GM19043 (cell line): ENCODE measurements around the gene C16orf87.
A peak's percentile ranks its signal among the peaks of the same experiment; 100 is the strongest.
"Not testable (repeated sequence)": the region's sequence is repeated elsewhere in the genome, so short reads cannot be mapped to it uniquely, and the experiment has no call there.

Experiments
- ATAC-seq: cut with Tn5 transposase; IDR thresholded peaks from one replicate; pipeline ENCODE4 v1.9.1; 2021; ENCODE audit warnings: low read depth; ENCODE audit not compliant: unreplicated experiment

Gene C16orf87

DNA sequence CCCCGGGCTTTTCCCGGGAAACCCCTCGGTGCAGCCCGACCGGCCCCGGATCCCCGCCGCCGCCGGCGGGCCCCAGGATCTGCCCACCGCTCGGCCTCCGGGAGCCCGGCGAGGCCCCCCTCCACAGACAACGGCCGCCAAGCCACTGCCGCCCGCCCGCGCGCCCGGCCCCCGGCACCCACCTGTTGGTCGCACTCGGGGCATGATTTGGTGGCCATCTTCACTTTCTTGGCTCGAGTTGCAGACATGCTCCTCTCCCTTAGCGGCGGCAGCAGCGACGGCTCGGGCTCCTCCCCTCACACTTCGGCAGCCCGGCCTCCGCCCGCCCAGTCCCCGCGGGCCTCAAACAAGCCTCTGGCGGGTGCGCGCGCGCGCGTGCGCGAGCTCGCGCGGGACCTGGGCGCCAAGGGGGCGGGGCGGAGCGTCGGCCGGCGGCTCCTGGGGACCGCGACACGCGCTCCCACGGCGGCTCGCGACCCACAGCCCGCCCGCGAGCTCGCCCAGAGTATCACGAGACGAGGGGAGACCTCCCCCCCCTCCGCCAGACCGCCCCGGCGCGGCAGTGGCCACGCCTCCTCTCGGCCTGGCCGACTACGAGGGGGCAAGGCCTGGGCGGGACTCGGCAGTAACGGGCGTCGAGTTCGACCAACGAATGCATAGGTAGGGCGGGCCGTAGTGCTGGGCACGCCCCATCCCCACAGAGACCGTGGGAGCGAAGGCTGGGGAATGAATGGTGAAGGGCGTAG, at the start of gene C16orf87:
C16orf87 (minus strand) TSS at position 279 of the 746 bp plus-strand sequence; CDS start at position 248, 31 bp downstream.
- ATAC-seq, result peak; percentile 90

DNA sequence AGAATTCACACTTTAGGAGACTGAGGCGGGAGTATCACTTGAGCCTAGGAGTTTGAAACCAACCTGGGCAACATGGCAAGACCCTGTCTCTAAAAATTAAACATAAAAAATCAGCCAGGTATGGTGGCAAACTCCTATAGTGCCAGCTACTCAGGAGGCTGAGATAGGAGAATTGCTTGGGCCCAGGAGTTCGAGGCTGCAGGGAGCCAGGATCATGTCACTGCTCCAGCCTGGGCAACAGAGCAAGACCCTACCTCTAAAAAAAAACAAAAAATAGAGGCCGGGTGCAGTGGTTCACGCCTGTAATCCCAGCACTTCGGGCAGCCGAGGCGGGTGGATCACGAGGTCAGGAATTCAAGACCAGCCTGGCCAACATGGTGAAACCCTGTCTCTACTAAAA, 44.3 kb upstream of the C16orf87 start:
- no peak for ATAC-seq

GRCh38 chr16:46873201-46873600, 42.2 kb upstream of the C16orf87 start:
- no peak for ATAC-seq

- ATAC-seq, result no peak
Observed at GRCh38 chr16:46871597-46871996, 40.6 kb upstream of the C16orf87 start.

- not testable (repeated sequence) for ATAC-seq
Observed at GRCh38 chr16:46868891-46869290, 37.9 kb upstream of the C16orf87 start.

GRCh38 chr16:46867486-46867885, 36.5 kb upstream of the C16orf87 start:
- not testable (repeated sequence) for ATAC-seq

- no peak for ATAC-seq
Observed at GRCh38 chr16:46866286-46866685, 35.3 kb upstream of the C16orf87 start.

- ATAC-seq, result no peak
Observed at GRCh38 chr16:46862555-46863447, 31.8 kb upstream of the C16orf87 start.

DNA sequence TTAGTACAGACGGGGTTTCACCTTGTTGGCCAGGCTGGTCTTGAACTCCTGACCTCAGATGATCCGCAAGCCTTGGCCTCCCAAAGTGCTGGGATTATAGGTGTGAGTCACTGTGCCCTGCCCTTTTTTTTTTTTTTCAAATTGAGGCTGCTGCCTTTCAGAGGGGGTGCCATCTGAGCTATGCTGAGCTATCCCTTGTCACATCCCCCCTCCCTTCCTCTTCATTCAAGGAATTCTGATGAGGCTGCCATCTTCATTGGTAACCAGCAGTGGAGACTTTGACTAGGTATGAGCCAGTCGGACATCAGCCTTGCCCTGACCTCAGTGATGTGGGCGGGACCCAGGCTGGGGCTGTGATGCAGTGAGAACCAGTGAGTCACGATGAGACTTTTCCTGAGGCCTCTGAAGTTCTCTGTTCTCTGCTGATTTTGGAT, 28.8 kb upstream of the C16orf87 start:
- ATAC-seq, result no peak

GRCh38 chr16:46858151-46858550, 27.2 kb upstream of the C16orf87 start:
- no peak for ATAC-seq

DNA sequence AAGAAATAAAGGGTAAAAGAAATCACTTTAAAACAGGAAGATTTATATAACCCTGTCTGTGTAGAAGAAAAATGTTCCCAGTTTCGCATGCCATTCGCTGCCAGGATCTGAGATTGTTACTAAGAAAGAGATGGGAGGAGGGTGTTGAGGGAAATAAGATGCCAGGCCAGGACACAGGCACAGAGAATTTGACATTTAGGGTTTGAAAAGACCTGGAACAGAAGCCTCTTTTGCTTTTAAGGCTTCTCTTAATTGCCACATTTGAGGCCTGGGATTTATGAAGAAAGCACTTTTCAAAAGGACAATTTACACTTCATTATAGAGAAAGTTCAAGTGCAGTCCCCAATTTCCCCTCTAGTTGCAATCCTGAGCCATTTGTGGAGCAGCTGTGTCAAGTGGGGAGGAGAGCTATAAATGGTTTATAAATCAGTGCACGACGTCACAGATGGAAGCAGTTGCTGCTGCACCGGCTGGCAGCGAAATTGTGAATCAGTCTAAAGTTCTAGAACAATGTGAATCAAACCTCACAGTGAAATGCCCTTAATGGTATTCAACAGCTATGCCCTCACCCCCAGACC, 26.5 kb upstream of the C16orf87 start:
- ATAC-seq, result no peak

DNA sequence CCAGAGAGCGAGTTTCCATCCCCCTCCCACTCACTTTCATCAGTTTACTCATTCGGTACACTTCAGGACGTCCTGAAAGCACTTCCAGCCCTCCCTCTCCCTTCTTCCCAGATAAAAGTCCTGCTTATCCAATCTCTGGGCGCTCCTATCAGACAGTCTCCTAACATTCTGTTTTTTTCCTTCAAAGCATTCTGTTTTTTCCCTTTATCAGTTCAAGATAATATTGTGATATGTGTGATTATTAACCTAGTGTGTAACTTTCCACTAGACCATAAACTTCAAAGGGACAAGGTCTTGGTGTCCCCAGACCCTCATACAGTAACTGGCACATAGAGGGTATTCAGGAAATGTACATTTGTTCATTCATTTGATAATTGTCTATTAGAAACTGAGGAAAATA, 24.4 kb upstream of the C16orf87 start:
- no peak for ATAC-seq

GRCh38 chr16:46854846-46855245, 23.9 kb upstream of the C16orf87 start:
- ATAC-seq, result no peak

- ATAC-seq, result no peak
Observed at GRCh38 chr16:46853713-46854443, 22.9 kb upstream of the C16orf87 start.

- ATAC-seq, result no peak
Observed at GRCh38 chr16:46852130-46852529, 21.1 kb upstream of the C16orf87 start.

- no peak for ATAC-seq
Observed at GRCh38 chr16:46850619-46851555, 19.9 kb upstream of the C16orf87 start.

DNA sequence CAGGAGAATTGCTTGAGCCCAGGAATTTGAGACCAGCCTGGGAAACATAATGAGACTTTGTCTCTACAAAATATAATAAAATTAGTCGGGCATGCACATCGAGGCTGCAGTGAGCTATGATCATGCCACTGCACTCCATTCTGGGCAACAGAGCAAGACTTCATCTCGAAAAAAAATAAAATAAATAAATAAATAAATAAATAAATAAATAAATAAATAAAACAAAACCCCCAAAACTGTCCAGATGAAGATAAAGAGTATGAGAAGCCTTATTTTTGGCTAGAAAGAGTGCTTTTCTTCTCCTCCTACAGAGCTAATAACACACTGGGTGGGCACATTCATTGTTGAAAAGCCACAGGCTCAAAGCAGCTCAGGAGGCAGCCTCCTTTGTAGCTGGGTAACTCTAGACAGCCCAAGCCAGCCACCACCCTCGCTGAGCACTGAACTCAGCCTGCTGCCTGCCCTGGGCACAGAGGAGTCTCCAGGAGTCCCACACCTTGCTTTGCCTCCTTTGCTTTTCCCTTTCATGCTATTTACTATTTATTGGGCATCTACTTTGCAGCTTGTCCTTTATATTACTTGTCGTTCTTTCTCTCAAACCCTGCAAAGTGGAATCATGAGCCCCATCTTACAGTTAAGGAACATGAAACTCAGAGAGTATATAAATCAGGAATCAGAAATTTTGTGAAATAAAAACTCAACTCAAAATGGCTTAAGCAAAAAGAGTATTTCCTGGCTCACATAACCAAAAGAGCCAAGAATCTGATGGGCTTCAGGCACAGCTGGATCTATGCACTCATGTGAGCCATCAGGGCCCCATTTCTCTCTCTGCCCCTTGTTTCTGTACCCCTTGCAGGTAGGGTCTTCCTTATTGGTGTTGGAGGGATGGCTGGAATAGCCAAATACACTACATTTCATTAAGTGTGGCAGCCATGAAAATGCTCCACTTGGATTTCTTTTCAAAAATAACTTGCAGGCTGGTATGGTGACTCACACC, 18.1 kb upstream of the C16orf87 start:
- ATAC-seq, result no peak

- no peak for ATAC-seq
Observed at GRCh38 chr16:46845952-46846351, 15.0 kb upstream of the C16orf87 start.
